OCI-LY3 (cell line): ENCODE data around the gene MAGI2.

Experiments
- H2AFZ ChIP-seq: fragments of 200-600, 300-600 bp; shearing (Covaris generic); 2 replicates; pipeline ENCODE4 v1.6.0; 2014; ENCODE audit warnings: antibody characterized with exemption, low read depth, low read length
- H3K27ac ChIP-seq: fragments of 200-600, 300-600 bp; sonication (generic); 2 replicates; pipeline ENCODE4 v1.5.1; 2014; ENCODE audit warnings: mild to moderate bottlenecking, low read length, moderate library complexity, mixed read lengths
- H3K27me3 ChIP-seq: fragments of 200-600, 300-600 bp; sonication (generic); 2 replicates; pipeline ENCODE4 v1.6.1; 2014; ENCODE audit warnings: low read depth, low read length, mixed read lengths
- H3K36me3 ChIP-seq: fragments of 200-600, 300-600 bp; sonication (generic); replicated peaks from 2 replicates; pipeline ENCODE3; 2014; ENCODE audit warnings: low read depth, low read length, mixed read lengths
- H3K4me1 ChIP-seq: fragments of 300-600, 200-600 bp; sonication (generic); 2 replicates; pipeline ENCODE4 v1.6.1; 2014; ENCODE audit warnings: low read length, mixed read lengths
- H3K4me2 ChIP-seq: fragments of 200-600, 300-600 bp; sonication (generic); 2 replicates; pipeline ENCODE4 v1.6.1; 2014; ENCODE audit warnings: low read length, mixed read lengths
- H3K4me3 ChIP-seq: fragments of 300-600, 200-600 bp; sonication (generic); 2 replicates; pipeline ENCODE4 v1.5.1; 2014; ENCODE audit warnings: antibody characterized with exemption, mild to moderate bottlenecking, low read length, moderate library complexity
- H3K79me2 ChIP-seq: fragments of 300-600, 200-600 bp; shearing (Covaris generic); 2 replicates; pipeline ENCODE4 v1.6.1; 2014; ENCODE audit warnings: mild to moderate bottlenecking, low read length, mixed read lengths
- H3K9ac ChIP-seq: fragments of 300-600, 200-600 bp; shearing (Covaris generic); 2 replicates; pipeline ENCODE4 v1.6.0; 2014; ENCODE audit warnings: mild to moderate bottlenecking, low read length, moderate library complexity
- H3K9me3 ChIP-seq: fragments of 200-600, 300-600 bp; shearing (Covaris generic); 2 replicates; pipeline ENCODE4 v1.6.1; 2014; ENCODE audit warnings: low read length, mixed read lengths; ENCODE audit not compliant: insufficient read depth
- H4K20me1 ChIP-seq: fragments of 200-600, 300-600 bp; sonication (generic); 2 replicates; pipeline ENCODE4 v1.6.1; 2016; ENCODE audit warnings: low read length, mixed read lengths; ENCODE audit not compliant: insufficient read depth
- EZH2phosphoT487 ChIP-seq: fragments of 200-600 bp; shearing (Covaris generic); IDR thresholded peaks from 2 replicates; pipeline ENCODE4 v1.6.1; 2018; ENCODE audit warnings: antibody characterized with exemption, mixed run types, low read depth
- TF ChIP-seq, protein P1 (sequence below): fragments of 200-600, 300-600 bp; sonication (generic); IDR thresholded peaks from 2 replicates; pipeline ENCODE4 v1.5.1; 2014; ENCODE audit warnings: antibody characterized with exemption, low read length, low read depth

Gene MAGI2

GRCh38 chr7:79455173-79455790 is 1.8 kb upstream of the MAGI2 start:
- Histone ChIP-seq H4K20me1 (no peaks in the 10 kb centered on the region), H3K27me3 (no peaks in the 10 kb centered on the region), H3K79me2 (no peaks in the 10 kb centered on the region), H3K27ac (no peak overlapping the region), H3K9me3 (no peaks in the 10 kb centered on the region), H3K4me3 (no peak overlapping the region), H2AFZ (no peak overlapping the region), H3K4me2 (no peak overlapping the region), H3K4me1 (no peaks in the 10 kb centered on the region), H3K9ac (no peak overlapping the region), H3K36me3 (no peaks in the 10 kb centered on the region)
- TF ChIP-seq, protein P1, sequence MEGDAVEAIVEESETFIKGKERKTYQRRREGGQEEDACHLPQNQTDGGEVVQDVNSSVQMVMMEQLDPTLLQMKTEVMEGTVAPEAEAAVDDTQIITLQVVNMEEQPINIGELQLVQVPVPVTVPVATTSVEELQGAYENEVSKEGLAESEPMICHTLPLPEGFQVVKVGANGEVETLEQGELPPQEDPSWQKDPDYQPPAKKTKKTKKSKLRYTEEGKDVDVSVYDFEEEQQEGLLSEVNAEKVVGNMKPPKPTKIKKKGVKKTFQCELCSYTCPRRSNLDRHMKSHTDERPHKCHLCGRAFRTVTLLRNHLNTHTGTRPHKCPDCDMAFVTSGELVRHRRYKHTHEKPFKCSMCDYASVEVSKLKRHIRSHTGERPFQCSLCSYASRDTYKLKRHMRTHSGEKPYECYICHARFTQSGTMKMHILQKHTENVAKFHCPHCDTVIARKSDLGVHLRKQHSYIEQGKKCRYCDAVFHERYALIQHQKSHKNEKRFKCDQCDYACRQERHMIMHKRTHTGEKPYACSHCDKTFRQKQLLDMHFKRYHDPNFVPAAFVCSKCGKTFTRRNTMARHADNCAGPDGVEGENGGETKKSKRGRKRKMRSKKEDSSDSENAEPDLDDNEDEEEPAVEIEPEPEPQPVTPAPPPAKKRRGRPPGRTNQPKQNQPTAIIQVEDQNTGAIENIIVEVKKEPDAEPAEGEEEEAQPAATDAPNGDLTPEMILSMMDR = no peak
- no peak for TF ChIP-seq EZH2phosphoT487

- Histone ChIP-seq H3K4me3 (no peak overlapping the region), H3K4me1 (no peaks in the 10 kb centered on the region), H3K27me3 (no peaks in the 10 kb centered on the region), H2AFZ (no peak overlapping the region), H4K20me1 (no peaks in the 10 kb centered on the region), H3K4me2 (no peak overlapping the region), H3K36me3 (no peaks in the 10 kb centered on the region), H3K9ac (no peak overlapping the region), H3K79me2 (no peaks in the 10 kb centered on the region), H3K27ac (no peak overlapping the region), H3K9me3 (no peaks in the 10 kb centered on the region)
- no peak for TF ChIP-seq EZH2phosphoT487
- TF ChIP-seq, protein P1 = no peak
These were observed 994 bp upstream of the MAGI2 start for GRCh38 chr7:79454361-79454960.

DNA sequence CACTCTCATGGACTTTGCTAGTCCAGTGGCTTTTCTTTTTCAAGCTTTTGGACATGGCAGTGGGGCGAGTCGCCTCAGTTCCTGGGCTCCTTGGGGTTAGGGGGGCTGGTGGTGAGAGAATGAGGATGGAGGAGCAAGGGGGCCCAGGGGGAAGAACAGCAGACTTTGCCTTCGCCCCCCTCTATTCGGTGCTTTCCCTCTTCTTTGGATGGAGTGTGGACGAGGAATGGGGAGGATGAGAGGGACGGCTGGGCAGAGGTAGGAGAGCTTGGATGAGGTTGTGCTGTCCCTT is 255 bp downstream of the MAGI2 start:
- Histone ChIP-seq H4K20me1 (no peaks in the 10 kb centered on the region), H3K36me3 (no peaks in the 10 kb centered on the region), H3K4me1 (no peaks in the 10 kb centered on the region), H3K27me3 (no peaks in the 10 kb centered on the region), H3K4me3 (no peak overlapping the region), H3K27ac (no peak overlapping the region), H3K79me2 (no peaks in the 10 kb centered on the region), H3K9me3 (no peaks in the 10 kb centered on the region), H3K9ac (no peak overlapping the region), H2AFZ (no peak overlapping the region), H3K4me2 (no peak overlapping the region)
- no peak for TF ChIP-seq EZH2phosphoT487
- TF ChIP-seq, protein P1 = no peak

- H3K9ac ChIP-seq = no peak overlapping the region
- no peak overlapping the region for H3K27ac ChIP-seq
- H4K20me1 ChIP-seq = no peaks in the 10 kb centered on the region
- H3K36me3 ChIP-seq = no peaks in the 10 kb centered on the region
- H3K79me2 ChIP-seq = no peaks in the 10 kb centered on the region
- H3K4me3 ChIP-seq = no peak overlapping the region
- H3K4me1 ChIP-seq = no peaks in the 10 kb centered on the region
- H3K4me2 ChIP-seq = no peak overlapping the region
- H3K9me3 ChIP-seq = no peaks in the 10 kb centered on the region
- TF ChIP-seq EZH2phosphoT487 = no peak
- TF ChIP-seq, protein P1 = no peak
- no peak overlapping the region for H2AFZ ChIP-seq
- H3K27me3 ChIP-seq = no peaks in the 10 kb centered on the region
These were observed 787 bp downstream of the MAGI2 start for GRCh38 chr7:79452495-79453265.
